Psoas muscle (tissue), 8 donors: Measurements from ENCODE around the gene PDE8A. TPM values are rescaled to one million over a fixed set of nuclear protein-coding genes. Genes with fewer than 3 reads are reported as not detected.

Source experiments
- ATAC-seq, 4 donors: fragments of 200-7000 bp; cut with Tn5 transposase; one replicate each; pipeline ENCODE4 v1.9.1; 2020; ENCODE audit warnings: moderate library complexity in 3 of 4, mild to moderate bottlenecking in 2 of 4
- DNase-seq, 2 donors: peaks; one replicate each; pipeline ENCODE4 v3.0.0-alpha.2; 2020
- H3K27ac ChIP-seq: fragments of 200-600 bp; one replicate; pipeline ENCODE4 v1.8.0; 2022
- H3K27me3 ChIP-seq, 3 donors: fragments of 200-600 bp in 1 of 3; one replicate each; pipeline versions ENCODE4 v1.6.1 to v1.8.0; 2013 to 2022; ENCODE audit warnings: low read length in 2 of 3, mild to moderate bottlenecking in 2 of 3, moderate library complexity in 1 of 3; ENCODE audit not compliant: insufficient read depth in 3 of 3
- H3K36me3 ChIP-seq, 2 donors: fragments of 200-600 bp in 1 of 2; one replicate each; pipeline versions ENCODE4 v1.6.1 to v1.8.0; 2013 to 2022; ENCODE audit warnings: low read depth in 1 of 2, mild to moderate bottlenecking in 1 of 2, moderate library complexity in 1 of 2; ENCODE audit not compliant: insufficient read depth in 1 of 2
- H3K4me1 ChIP-seq: fragments of 200-600 bp; one replicate; pipeline ENCODE4 v1.8.0; 2022
- H3K4me3 ChIP-seq: fragments of 200-600 bp; one replicate; pipeline ENCODE4 v1.8.0; 2022; ENCODE audit warnings: mild to moderate bottlenecking
- H3K9me3 ChIP-seq: fragments of 200-600 bp; one replicate; pipeline ENCODE4 v1.8.0; 2022
- CTCF ChIP-seq: fragments of 200-600 bp; IDR thresholded peaks from one replicate; pipeline ENCODE4 v1.8.0; 2022; ENCODE audit warnings: antibody characterized with exemption
- WGBS, 3 donors: extraction: QIAGEN DNeasy Blood & Tissue Kit; methylation state at CpG; one replicate each; pipeline versions ENCODE4 v1.1.6 to v1.1.7; 2013; 5-methylcytosine and 5-hydroxymethylcytosine counted together
- intact Hi-C, 2 donors: fragments of 100-400 bp; cut with DNase I; formaldehyde crosslinking; loops; one replicate each; pipeline versions ENCODE4 v1.11.0 to v1.14.2; 2022
- polyA plus RNA-seq, 3 donors: library from polyadenylated mRNA; stranded (reverse); fragments of 200-250 nt; gene quantifications; one replicate each; pipeline ENCODE4 v1.2.3, GENCODE V29; 2013
- total RNA-seq, 4 donors: library from RNA; stranded (reverse); fragmentation: NEBNext Ultra II Directional in 2 of 4; extraction: Animal tissue kit (Norgen Biotek cat#: 25700) in 2 of 4; gene quantifications; one replicate each; pipeline versions ENCODE4 v1.2.1 to v1.2.4, GENCODE V29; 2021 to 2023
- donor health status: healthy with polysubstance abuse.
- donor health status: DM: no; HTN: no; CAD: no; lungs with moderate emphysema.
- donor health status: Bipolar disorder and iron deficiency.
- donor health status: healthy.
- donor health status: DM: yes; HTN: yes; CAD: no.
- donor health status: DM: no; HTN: no; CAD: no.
- donor health status: DM: no; HTN: no; CAD: no.
- donor health status: DM: yes; HTN: yes; CAD: no.

Gene PDE8A
- total and polyA plus RNA-seq, 7 donors: 6.5 to 12.1 (median 10.5) TPM

GRCh38 chr15:84956199-84956598, 25.5 kb upstream of the PDE8A start:
- Histone ChIP-seq H3K4me3 (no peak overlapping the region), H3K4me1 (peaks cover 3% of the 10 kb centered on the region), H3K36me3 (no peaks in the 10 kb centered on the region), H3K27ac (no peak overlapping the region), H3K9me3 (no peaks in the 10 kb centered on the region), H3K27me3 (no peaks in the 10 kb centered on the region)
- WGBS, 3 donors: 78 to 96% (median 88%) methylated on average over 2 of the region's 2 CpGs
- ATAC-seq (no peak), DNase-seq (no peak)
- intact Hi-C loops: no loop called here
- TF ChIP-seq CTCF: no peak

- ATAC-seq: no peak
- H3K4me3 ChIP-seq: no peak overlapping the region
- no peak for DNase-seq
- no peaks in the 10 kb centered on the region for H3K27me3 ChIP-seq
- no peaks in the 10 kb centered on the region for H3K9me3 ChIP-seq
- no peak for TF ChIP-seq CTCF
- no peak overlapping the region for H3K27ac ChIP-seq
- peaks cover 1% of the 10 kb centered on the region for H3K4me1 ChIP-seq
- 88 to 91% (median 91%) methylated on average over 13 of the region's 13 CpGs for WGBS, 3 donors
- H3K36me3 ChIP-seq: no peaks in the 10 kb centered on the region
- intact Hi-C loops: loop anchor here in 1 of 2 donors (10.0 kb wide), 1 partner anchor 194 kb away; no protein-coding TSS in a partner anchor
Observed at GRCh38 chr15:84960391-84961113, 21.1 kb upstream of the PDE8A start.

- WGBS, 3 donors: 93 to 97% (median 93%) methylated on average over 3 of the region's 3 CpGs
- Histone ChIP-seq H3K36me3 (no peaks in the 10 kb centered on the region), H3K4me1 (no peaks in the 10 kb centered on the region), H3K4me3 (no peak overlapping the region), H3K27me3 (no peaks in the 10 kb centered on the region), H3K9me3 (no peaks in the 10 kb centered on the region), H3K27ac (no peak overlapping the region)
- ATAC-seq (no peak), DNase-seq (no peak)
- TF ChIP-seq CTCF: no peak
- intact Hi-C loops: loop anchor here in 1 of 2 donors (10.0 kb wide), 1 partner anchor 194 kb away; no protein-coding TSS in a partner anchor
Observed at GRCh38 chr15:84961114-84961452, 20.6 kb upstream of the PDE8A start.

GRCh38 chr15:84961707-84962106, 19.9 kb upstream of the PDE8A start:
- intact Hi-C loops: loop anchor here in 1 of 2 donors (10.0 kb wide), 1 partner anchor 193 kb away; no protein-coding TSS in a partner anchor
- TF ChIP-seq CTCF: no peak
- no peaks in the 10 kb centered on the region for H3K9me3 ChIP-seq
- H3K4me1 ChIP-seq: no peaks in the 10 kb centered on the region
- no peak overlapping the region for H3K4me3 ChIP-seq
- no peak for ATAC-seq
- no peaks in the 10 kb centered on the region for H3K36me3 ChIP-seq
- no peak for DNase-seq
- no peak overlapping the region for H3K27ac ChIP-seq
- WGBS, 3 donors: 78 to 84% (median 81%) methylated on average over 3 of the region's 3 CpGs
- no peaks in the 10 kb centered on the region for H3K27me3 ChIP-seq
